GM12872 (cell line): ENCODE measurements around the gene JPH3.

Source experiments
- TF ChIP-seq, protein P1 (sequence below): IDR thresholded peaks from 3 replicates; pipeline ENCODE4 v1.5.1; 2011; ENCODE audit warnings: low read depth, mild to moderate bottlenecking, low read length, moderate library complexity; ENCODE audit not compliant: insufficient read depth

JPH3 gene

DNA sequence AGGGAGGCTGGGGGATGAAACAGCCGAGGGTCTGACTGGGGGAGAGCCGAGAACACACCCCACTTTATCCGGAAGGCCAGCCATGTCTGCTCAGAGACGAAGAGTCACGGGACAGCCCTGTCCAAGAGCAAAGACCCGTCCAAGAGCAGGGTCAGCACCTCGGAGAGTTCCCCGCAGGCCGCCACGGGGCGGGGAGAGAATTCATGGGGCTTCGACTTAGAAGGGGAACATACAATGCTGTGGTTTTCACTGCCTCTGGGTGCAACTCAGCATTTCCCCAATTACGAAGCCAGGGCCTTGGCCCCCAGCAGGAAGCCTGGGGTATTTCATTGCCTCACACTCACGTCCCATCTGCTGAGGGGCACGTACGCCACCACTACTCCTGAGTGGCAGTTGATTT is 59.3 kb downstream of the JPH3 start:
- TF ChIP-seq, protein P1, sequence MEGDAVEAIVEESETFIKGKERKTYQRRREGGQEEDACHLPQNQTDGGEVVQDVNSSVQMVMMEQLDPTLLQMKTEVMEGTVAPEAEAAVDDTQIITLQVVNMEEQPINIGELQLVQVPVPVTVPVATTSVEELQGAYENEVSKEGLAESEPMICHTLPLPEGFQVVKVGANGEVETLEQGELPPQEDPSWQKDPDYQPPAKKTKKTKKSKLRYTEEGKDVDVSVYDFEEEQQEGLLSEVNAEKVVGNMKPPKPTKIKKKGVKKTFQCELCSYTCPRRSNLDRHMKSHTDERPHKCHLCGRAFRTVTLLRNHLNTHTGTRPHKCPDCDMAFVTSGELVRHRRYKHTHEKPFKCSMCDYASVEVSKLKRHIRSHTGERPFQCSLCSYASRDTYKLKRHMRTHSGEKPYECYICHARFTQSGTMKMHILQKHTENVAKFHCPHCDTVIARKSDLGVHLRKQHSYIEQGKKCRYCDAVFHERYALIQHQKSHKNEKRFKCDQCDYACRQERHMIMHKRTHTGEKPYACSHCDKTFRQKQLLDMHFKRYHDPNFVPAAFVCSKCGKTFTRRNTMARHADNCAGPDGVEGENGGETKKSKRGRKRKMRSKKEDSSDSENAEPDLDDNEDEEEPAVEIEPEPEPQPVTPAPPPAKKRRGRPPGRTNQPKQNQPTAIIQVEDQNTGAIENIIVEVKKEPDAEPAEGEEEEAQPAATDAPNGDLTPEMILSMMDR: peak; percentile 22; the same call in 1 of the 3 replicates

DNA sequence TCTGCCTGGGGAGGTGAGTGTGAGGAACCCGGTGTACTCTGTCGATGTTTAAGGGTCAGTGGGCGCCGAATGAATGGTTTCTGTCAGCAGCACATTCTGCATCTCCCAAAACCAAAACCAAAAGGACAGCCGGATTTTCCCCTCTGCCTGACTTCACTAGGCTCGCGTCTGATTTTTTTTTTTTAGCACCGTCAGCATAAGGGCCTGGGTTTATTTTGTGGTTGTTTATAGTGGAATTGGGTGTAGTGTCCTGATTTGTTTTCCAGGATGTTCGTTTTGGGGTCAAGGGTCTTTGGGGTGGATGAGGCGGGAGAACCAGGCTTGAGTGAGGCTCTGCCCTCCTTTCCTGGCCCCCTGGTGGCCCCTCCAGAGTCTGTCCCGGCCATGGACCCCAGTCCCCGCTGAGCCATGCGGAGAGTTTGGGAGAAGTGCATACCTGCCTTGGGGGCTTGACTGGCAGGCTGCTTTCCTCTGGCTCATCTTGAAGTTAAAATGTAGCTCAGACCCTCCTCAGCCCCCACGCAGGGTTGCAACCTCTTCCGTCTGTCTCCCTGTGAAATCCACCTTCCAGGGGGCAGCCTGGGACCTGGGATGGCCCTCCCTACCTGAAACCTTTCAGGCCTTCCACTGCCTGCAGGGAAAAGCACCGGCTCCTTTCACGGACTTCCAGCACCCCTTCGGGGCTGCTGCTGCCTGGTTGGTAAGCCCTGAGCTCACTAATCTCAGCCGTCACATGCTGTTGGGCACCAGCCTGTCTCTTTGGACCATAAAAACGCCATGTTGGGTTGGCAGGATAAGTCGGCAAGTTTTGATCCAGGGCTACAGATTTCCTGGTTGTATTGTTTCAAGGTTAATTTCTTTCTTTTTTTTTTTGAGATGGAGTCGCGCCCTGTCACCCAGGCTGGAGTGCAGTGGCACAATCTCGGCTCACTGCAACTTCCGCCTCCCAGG is 60.2 kb downstream of the JPH3 start:
- TF ChIP-seq, protein P1: 0 out of 3 replicates have a peak, but pooled peaks have one; percentile 6

DNA sequence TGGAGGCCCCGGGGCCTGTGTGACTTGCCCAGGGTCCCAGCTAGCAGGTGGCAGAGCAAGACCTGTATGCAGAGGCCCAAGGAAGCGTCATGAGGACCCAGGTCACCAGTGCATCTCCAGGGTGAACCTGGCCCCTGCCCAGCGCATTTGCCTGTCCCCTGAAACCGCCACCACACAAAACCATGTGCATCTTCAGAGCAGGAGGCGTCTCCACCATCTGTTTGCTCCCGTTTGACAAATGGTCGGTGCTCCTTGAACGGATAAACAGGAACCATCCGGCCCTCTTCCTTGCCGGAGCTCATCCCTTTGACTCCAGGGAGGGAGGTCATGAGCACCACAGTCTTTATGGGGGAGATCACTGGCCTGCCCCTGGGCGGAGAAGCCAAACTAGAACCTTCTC is 62.5 kb downstream of the JPH3 start:
- TF ChIP-seq, protein P1: no peak

DNA sequence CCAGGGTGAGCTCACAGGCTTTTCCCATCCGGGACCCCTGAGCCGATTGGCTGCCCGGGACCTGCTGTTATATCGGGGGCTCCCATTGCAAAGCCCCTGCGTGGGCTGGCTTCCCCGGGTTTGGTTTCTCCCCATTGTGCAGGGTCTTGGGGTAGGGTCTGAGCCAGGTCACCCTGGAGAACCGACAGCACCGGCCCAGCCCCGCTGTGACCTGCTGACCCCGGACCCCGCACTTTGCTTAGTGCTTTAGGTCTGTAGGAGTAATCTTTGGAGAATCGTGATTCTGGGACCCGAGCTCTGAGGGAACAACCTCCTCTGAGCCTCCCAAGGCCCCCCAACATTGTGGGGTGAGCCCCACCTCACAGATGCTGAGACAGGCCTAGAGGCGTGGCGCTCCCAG is 62.9 kb downstream of the JPH3 start:
- TF ChIP-seq, protein P1: no peak

DNA sequence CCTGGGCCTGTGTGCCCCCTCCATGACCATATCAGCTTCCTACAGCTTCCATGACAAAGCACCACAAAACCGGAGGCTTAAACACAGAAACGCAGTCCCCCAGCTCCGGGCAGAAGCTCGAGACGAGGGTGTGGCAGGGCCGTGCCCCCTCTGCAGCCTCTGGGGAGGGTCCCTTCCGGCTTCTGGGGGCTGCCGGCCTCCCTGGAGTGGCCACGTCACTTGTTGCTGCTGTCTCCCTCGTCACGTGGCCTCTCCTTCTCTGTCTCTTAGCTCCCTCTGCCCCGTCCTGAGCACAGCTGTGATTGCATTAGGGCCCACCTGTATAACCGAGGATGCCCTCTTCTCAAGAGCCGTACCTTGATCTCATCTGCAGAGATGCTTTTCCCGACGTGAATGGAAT is 64.6 kb downstream of the JPH3 start:
- TF ChIP-seq, protein P1: no peak

DNA sequence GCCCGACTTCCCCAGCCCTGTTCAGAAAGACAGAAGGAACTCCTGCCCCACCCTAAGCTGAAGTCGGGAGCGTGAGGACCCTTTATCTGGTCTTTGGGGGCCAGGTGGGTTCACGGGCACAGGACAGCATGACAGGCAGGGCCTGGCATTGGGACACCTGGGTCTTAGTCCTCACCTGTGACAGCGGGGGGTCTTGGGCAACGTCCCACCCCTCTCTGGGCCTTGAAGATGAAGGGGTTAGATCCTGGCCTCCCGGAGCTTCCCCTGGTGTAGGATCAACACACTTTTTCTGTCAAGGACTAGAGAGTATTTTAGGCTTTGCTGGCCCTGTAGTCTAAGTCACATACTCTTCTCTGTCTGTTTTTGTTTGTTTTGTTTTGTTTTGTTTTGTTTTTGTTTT is 65.1 kb downstream of the JPH3 start:
- TF ChIP-seq, protein P1: no peak

DNA sequence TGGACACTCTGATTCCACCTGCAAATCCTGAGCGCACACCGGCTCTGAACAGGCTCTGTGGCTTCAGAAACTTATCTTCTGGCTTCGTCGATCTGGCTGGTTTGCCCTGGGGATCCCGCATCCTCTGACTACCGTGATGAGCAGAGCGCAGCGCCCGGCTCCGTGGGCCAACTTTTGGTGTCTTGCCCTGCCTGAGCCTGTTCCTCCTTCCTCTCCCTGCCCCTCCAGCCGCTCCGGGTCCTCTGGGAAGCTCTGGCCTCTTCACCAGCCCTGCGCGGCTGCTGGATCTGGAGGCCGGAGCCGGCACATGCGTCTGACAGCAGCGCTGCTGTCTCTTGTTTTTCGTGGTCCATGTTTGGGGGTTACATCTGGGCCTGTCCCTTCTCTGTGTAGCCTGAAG is 65.6 kb downstream of the JPH3 start:
- TF ChIP-seq, protein P1: no peak
